Cardiac muscle cell (in vitro differentiated cells and primary cell): ENCODE measurements around the gene RAB10. TPM values are rescaled to one million over a fixed set of nuclear protein-coding genes. Genes with fewer than 3 reads are reported as not detected.

Source experiments
- DNase-seq, 2 donors: peaks; one replicate each; pipeline versions ENCODE4 v3.0.0 to v3.0.0-alpha.2; 2010 to 2017; ENCODE audit warnings: low read depth in 1 of 2, low spot score in 1 of 2
- H3K27ac ChIP-seq: fragments of 200-600 bp; sonication (generic); 2 replicates; pipeline ENCODE4 v1.5.1; 2016
- H3K27me3 ChIP-seq: fragments of 200-600 bp; sonication (generic); 2 replicates; pipeline ENCODE4 v1.6.0; 2016; ENCODE audit warnings: control low read depth
- H3K36me3 ChIP-seq: fragments of 200-600 bp; sonication (generic); 2 replicates; pipeline ENCODE4 v1.5.1; 2016; ENCODE audit warnings: control low read depth
- H3K4me1 ChIP-seq: fragments of 200-600 bp; sonication (generic); 2 replicates; pipeline ENCODE4 v1.8.1; 2017; ENCODE audit warnings: low read depth, mild to moderate bottlenecking, mixed run types
- H3K4me3 ChIP-seq: fragments of 200-600 bp; sonication (generic); 2 replicates; pipeline ENCODE4 v1.5.1; 2016; ENCODE audit warnings: mild to moderate bottlenecking
- H3K9me3 ChIP-seq: fragments of 200-600 bp; sonication (generic); 2 replicates; pipeline ENCODE4 v1.5.1; 2017; ENCODE audit warnings: low read depth, mild to moderate bottlenecking, control low read depth
- polyA plus RNA-seq: library from polyadenylated mRNA; unstranded; fragments of >200 nt; fragmentation: Nextera tagmentation; extraction: Ambion mirVana; gene quantifications from 2 replicates; pipeline ENCODE4 v1.2.1, GENCODE V29; 2016
- total RNA-seq: library from RNA; depleted of rRNA; stranded (reverse); fragments of >200 nt; gene quantifications from 2 replicates; pipeline ENCODE4 v1.2.3, GENCODE V29; 2016
- TF ChIP-seq, protein P1 (sequence below): IDR thresholded peaks from 2 replicates; pipeline ENCODE4 v1.5.1; 2012; ENCODE audit warnings: low read depth, mild to moderate bottlenecking, low read length

The RAB10 gene
- total and polyA plus RNA-seq, 2 experiments from 2014 or later = 75.9 to 145 TPM

DNA sequence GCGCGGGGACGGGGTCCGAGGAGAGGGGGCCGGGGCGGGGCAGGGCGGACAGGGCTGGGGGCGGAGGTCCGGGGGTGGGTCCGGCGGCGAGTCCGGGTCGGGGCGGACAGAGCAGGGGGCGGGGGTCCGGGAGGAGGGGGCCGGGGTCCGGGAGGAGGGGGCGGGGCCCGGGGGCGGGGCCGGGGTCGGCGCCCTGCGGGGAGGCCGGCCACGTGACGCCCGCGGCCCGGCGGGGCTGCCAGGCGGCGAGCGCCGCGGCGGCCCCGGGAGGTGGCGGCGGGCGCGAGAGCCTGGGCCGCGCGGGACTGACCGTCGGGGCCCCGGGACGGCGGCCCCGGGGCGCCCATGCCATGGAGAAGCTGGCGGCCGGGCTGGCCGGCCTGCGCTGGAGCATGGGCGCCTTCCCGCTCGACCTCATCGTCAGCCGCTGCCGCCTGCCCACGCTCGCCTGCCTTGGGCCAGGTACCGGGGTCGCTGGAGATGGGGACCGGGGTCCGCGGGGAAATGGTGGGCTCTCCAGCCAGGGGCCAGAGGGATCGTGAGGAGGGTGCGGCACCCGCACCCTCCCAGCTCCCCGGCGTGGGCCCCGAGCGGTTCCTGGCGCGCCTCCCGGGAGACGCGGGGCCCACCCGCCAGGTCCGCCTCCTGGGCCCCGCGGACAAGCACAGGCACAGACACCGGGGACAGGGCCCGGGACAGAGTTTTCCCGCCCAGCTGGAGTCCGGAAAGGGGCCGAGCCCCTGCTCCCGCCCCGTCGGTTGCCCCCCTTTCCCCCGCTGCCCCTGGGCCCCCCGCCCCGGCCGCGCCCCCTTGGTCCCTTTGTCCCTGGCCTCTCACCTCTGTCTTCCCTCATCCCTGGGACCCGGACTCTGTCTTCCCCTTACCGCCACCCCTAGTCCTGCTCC lies 139.2 kb downstream of the RAB10 start, which contains the start of gene GAREM2:
Gene GAREM2, plus strand, starts transcription at position 218 of the 905 bp plus-strand sequence. Its CDS starts 133 bp downstream, at position 351.
- H3K9me3 ChIP-seq = no peaks in the 10 kb centered on the region
- TF ChIP-seq, protein P1, sequence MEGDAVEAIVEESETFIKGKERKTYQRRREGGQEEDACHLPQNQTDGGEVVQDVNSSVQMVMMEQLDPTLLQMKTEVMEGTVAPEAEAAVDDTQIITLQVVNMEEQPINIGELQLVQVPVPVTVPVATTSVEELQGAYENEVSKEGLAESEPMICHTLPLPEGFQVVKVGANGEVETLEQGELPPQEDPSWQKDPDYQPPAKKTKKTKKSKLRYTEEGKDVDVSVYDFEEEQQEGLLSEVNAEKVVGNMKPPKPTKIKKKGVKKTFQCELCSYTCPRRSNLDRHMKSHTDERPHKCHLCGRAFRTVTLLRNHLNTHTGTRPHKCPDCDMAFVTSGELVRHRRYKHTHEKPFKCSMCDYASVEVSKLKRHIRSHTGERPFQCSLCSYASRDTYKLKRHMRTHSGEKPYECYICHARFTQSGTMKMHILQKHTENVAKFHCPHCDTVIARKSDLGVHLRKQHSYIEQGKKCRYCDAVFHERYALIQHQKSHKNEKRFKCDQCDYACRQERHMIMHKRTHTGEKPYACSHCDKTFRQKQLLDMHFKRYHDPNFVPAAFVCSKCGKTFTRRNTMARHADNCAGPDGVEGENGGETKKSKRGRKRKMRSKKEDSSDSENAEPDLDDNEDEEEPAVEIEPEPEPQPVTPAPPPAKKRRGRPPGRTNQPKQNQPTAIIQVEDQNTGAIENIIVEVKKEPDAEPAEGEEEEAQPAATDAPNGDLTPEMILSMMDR = no peak
- H3K27ac ChIP-seq = no peak within 1 kb of the TSS
- H3K36me3 ChIP-seq = no peaks in the 10 kb centered on the region
- H3K27me3 ChIP-seq = peaks cover 47% of the 10 kb centered on the region
- DNase-seq = peak in 1 of 2 donors; percentile 50
- peak within 1 kb of the TSS; percentile 35 for H3K4me3 ChIP-seq
- peaks cover 6% of the 10 kb centered on the region for H3K4me1 ChIP-seq

DNA sequence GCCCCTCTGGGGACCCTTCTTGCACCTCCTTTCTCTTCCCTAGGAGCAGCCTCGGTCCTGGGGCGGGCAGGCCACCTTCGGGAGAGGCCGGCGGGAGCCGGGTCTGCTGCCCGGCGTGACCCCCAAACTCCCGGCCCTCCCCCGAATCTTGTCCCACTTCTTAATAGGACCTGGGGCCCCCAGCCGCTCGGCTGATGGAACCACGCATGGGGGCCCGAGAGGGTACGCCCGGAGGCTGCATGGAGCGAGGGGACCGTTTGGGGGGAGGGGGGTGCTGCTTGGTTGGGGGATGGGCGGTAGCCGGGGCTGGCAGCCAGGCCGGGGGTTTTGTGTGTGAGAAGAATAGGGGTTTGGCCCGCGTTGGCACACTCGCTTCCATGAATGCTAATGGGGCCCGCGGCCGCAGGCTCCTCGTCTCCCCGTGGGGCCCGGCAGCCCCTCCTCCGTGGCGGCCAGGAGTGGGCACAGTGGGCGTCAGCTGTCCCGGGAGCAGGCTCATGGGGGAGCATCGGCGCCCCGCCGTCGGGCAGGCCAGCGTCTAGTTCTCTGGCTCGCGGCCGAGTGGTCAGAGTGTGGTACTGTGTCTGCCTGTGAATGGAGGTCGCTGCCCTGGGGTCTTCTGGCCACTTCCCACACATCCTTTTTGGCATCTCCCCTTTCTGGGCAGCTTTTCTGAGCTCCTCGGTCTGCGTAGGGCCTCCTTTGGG lies 140.0 kb downstream of the RAB10 start:
- Histone ChIP-seq H3K4me1 (peaks cover 6% of the 10 kb centered on the region), H3K9me3 (no peaks in the 10 kb centered on the region), H3K4me3 (peak overlapping the region; percentile 35), H3K36me3 (no peaks in the 10 kb centered on the region), H3K27me3 (peaks cover 55% of the 10 kb centered on the region), H3K27ac (no peak overlapping the region)
- DNase-seq = no peak
- TF ChIP-seq, protein P1 = no peak

DNA sequence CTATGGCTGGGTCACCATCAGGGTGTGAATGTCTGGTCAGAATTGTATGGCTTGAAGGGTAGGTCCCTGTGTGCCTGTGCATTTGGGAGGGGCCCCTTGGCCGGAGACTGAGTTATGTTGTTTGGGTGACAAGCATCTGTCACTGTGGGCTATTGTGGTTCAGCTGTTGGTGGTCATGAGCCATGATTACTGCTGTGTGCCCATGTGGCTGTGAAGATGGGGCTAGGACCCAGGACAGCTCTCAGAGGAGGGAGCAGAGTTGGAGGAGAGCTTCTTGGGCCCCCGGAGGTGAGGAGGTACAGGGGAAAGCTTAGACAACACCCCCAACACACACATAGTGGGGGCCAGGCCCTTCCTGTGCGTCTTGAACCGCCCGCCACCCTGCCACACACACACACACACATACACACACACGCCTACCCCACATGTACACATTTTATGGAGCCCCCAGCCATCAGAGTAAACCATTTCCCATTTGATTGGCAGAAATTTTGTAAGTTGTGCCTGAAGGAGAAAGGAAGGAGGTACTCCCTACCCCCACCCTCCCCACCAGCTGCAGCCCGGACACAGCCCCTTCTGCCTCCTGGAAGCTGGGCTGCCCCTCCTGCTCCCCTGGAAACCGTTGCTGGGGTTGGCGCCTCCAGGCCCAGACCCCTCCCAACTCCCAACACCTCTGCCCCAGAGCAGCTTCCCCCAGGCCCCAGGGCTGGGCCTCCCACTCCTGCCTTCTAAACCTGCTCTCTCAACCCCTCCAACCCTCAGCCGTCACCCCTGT lies 141.0 kb downstream of the RAB10 start:
- H3K4me1 ChIP-seq = peaks cover 6% of the 10 kb centered on the region
- DNase-seq = no peak
- peaks cover 64% of the 10 kb centered on the region for H3K27me3 ChIP-seq
- TF ChIP-seq, protein P1 = no peak
- H3K9me3 ChIP-seq = no peaks in the 10 kb centered on the region
- no peak overlapping the region for H3K27ac ChIP-seq
- no peaks in the 10 kb centered on the region for H3K36me3 ChIP-seq
- H3K4me3 ChIP-seq = no peak overlapping the region

DNA sequence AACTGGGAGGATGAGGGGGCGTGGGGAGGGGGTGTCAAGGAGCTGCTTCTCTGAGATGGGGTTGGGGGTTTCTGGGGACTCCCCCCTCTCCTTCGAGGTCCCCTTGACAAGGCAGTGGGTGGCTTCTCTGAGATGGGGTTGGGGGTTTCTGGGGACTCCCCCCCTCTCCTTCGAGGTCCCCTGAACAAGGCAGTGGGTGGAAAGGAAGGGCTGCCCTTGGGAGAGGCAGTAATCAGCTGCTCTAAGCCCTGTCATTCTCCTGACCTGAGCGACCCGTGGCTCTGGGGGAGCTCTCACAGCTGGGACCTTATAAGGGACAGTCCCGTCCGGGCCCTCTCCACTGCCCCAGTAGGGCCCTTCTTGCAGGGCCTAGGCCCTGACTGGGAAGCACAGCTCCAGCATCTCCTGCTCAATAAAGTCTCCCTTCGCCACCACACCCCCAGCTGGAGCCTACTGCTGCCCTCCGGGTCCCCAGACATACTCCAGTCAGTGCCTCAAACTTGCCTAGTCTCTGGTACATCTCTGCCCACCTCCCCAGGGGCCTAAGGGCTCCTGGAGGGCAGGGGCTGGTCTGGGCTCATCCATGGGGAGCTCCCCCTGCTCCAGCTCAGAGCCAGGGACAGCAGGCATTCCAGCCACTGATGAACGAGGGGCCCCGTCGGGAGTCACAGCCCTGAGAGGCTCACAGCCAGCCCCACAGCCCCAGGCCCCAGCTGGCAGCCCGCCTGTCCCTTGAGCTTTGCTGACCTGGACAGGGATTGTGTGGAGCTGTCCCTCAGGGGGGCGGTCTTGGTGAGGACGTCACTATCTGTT lies 141.8 kb downstream of the RAB10 start:
- H3K36me3 ChIP-seq = no peaks in the 10 kb centered on the region
- no peak overlapping the region for H3K27ac ChIP-seq
- H3K4me1 ChIP-seq = peaks cover 6% of the 10 kb centered on the region
- H3K9me3 ChIP-seq = no peaks in the 10 kb centered on the region
- H3K4me3 ChIP-seq = no peak overlapping the region
- peaks cover 61% of the 10 kb centered on the region for H3K27me3 ChIP-seq
- TF ChIP-seq, protein P1 = no peak
- peak in 1 of 2 donors; percentile 44 for DNase-seq
